ENCODE measurements around the gene ZNF407.

Gene ZNF407

DNA sequence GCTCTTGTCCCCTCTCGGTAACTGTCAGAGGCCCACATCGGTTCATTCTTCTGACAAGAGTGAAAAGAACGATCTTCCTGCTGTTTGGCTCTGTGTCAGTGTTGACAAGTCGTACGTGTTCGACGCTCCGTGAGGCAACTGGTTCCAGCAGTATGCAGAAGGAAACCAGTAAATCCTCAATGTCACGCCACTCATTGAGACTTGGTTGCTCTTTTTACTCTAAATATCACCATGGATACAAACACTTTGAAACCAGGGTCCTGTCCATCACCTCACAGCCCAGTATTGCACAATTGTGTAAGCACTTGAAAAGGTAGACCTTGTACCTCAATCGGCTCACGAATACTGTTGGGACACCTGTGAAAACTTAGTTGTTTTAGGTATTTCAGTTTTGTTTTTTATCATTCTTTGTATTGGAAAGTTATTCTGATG, 136.4 kb downstream of the ZNF407 start:
- no peak for TF ChIP-seq CTCF (IDR thresholded peaks at IDR 0.05; ENCODE audit: insufficient read depth, low read depth, low read length, missing control alignments)
- no peak overlapping the region for H3K4me3 ChIP-seq (ENCODE audit: low read depth, low read length)
- DNase-seq (ENCODE audit: low read depth), result no peak

DNA sequence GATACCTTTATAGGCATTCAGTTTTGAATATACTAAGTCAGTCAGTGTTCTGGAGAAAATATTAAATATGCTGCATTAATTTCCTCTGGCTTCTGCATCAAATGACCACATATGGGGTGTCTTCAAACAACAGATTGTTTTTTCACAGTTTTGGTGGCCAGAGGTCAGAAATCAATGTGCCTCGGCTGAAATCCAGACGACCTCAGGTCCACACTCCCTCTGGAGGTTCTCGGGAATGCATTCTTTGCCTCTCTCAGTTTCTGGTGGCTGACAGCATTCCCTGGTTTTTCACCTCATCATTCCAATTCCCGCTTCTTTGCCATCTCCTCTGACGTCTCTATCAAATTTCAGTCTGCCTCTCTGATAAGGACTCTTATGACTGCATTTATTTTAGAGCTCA, 142.3 kb downstream of the ZNF407 start:
- no peak for TF ChIP-seq CTCF (IDR thresholded peaks at IDR 0.05; ENCODE audit: insufficient read depth, low read depth, low read length, missing control alignments)
- no peak for DNase-seq (ENCODE audit: low read depth)

DNA sequence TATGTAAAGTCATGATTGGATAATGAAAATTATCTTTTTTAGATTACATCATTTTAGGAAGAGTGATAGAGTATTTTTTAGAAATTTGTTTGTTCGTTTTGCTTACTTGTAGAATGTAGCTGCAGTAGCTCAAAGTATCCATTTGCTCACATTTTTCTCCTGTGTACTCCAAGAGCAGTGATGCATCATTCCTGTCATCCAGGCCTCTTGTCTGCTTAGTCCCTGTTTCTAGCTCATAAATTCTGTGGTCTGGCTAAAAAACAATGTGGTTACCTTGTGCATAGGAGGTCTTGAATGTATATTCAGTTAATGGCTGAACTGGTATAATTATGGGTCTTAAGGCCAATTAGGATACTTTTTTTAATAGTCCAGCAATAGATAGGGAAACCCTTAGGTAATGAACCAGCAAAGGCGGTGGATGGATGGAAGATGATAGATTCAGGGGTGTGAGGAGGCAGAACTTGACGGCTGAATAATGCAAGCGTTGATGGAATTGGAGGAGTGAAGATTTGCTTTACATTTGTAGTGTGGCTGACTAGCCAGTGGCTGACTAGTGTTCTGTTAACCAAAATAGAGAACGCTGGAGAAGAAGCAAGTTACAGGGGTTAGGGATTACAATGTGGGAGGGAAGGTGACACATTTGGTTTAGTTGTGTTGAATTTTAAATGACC, 145.0 kb downstream of the ZNF407 start:
- no peak for DNase-seq (ENCODE audit: low read depth)
- no peak for TF ChIP-seq CTCF (IDR thresholded peaks at IDR 0.05; ENCODE audit: insufficient read depth, low read depth, low read length, missing control alignments)
- H3K4me3 ChIP-seq (ENCODE audit: low read depth, low read length), result no peak overlapping the region

More for the DNA sequence above, 142.3 kb downstream of the ZNF407 start:
- no peak overlapping the region for H3K4me3 ChIP-seq (ENCODE audit: low read depth, low read length)

- no peak for TF ChIP-seq CTCF (IDR thresholded peaks at IDR 0.05; ENCODE audit: insufficient read depth, low read depth, low read length, missing control alignments)
- no peak for DNase-seq (ENCODE audit: low read depth)
- H3K4me3 ChIP-seq (ENCODE audit: low read depth, low read length), result no peak overlapping the region
These were observed 148.1 kb downstream of the ZNF407 start for GRCh38 chr18:74745633-74746403.

DNA sequence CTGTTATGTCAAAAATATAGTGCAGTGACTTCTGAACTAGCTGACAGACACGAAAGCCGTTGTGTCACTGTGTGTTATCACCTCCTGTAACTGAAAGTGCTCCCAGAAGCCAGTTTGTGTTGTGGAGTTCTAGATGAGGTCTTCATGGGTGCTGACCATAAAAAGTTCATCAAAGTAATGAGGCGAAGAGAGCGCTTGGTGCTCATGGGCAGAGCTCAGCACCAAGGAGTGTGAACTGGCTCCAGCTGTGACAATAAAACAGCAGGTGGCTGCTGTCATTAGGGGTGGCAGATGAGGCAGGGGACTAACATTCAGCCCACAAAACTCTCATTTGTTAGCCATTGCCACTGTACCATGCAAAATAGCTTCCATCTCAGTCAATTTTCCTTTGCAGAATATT, 151.1 kb downstream of the ZNF407 start:
- no peak for DNase-seq (ENCODE audit: low read depth)
- H3K4me3 ChIP-seq (ENCODE audit: low read depth, low read length), result no peak overlapping the region
- TF ChIP-seq CTCF (IDR thresholded peaks at IDR 0.05; ENCODE audit: insufficient read depth, low read depth, low read length, missing control alignments), result no peak

DNA sequence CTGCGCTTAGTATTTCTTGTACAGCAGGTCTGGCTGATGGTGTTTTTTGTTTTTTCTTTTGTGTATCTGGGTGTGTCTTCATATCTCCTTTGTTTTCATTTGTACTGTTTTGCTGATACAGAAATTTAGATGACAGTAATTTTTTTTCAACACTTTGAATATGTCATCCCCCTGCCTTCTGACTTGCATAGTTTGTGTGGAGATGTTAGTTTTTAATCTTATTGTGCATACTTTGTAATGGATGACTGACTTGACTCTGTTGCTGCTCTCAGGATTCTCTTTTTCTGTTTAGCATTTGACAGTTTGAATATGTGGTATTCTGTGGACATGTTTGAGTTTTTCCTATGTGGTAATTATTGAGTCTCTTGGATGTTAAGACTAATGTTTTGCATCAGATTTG, 161.3 kb downstream of the ZNF407 start:
- no peak for DNase-seq (ENCODE audit: low read depth)
- no peak for TF ChIP-seq CTCF (IDR thresholded peaks at IDR 0.05; ENCODE audit: insufficient read depth, low read depth, low read length, missing control alignments)
- no peak overlapping the region for H3K4me3 ChIP-seq (ENCODE audit: low read depth, low read length)
